Measurements from ENCODE around the gene BLVRB. TPM values are rescaled to one million over a fixed set of nuclear protein-coding genes. Genes with fewer than 3 reads are reported as not detected.

Gene BLVRB
- total RNA-seq, 1 experiment from 2014 or later: 246 TPM

GRCh38 chr19:40474737-40475136 lies 9.2 kb upstream of the BLVRB start:
- ChIA-PET CTCF (no interaction called here), POLR2A (ENCODE audit: unreplicated experiment) (no interaction called here)
- Histone ChIP-seq H3F3A (ENCODE audit: low read length, unreplicated experiment) (no peaks in the 10 kb centered on the region), H3K9ac (ENCODE audit: low read length) (no peak overlapping the region), H3K4me1 (ENCODE audit: insufficient read depth, low read length) (no peaks in the 10 kb centered on the region), H3K4me2 (ENCODE audit: low read length) (no peak overlapping the region), H3K9me3 (ENCODE audit: low read length) (no peaks in the 10 kb centered on the region), H3K4me3 (ENCODE audit: low read length) (no peak overlapping the region), H4K20me1 (ENCODE audit: low read length) (no peaks in the 10 kb centered on the region), H3K9me2 (replicated peaks; ENCODE audit: low read length) (no peaks in the 10 kb centered on the region), H3K36me3 (ENCODE audit: low read depth, low read length) (no peaks in the 10 kb centered on the region), H2AFZ (ENCODE audit: low read length) (no peak overlapping the region), H3K79me2 (ENCODE audit: low read length) (no peaks in the 10 kb centered on the region), H3K27ac (ENCODE audit: low read length) (no peak overlapping the region), H3K27me3 (ENCODE audit: low read length) (no peaks in the 10 kb centered on the region)
- intact Hi-C loops (cut with micrococcal nuclease): no loop called here
- DNase-seq: no peak
- TF ChIP-seq, protein P1, sequence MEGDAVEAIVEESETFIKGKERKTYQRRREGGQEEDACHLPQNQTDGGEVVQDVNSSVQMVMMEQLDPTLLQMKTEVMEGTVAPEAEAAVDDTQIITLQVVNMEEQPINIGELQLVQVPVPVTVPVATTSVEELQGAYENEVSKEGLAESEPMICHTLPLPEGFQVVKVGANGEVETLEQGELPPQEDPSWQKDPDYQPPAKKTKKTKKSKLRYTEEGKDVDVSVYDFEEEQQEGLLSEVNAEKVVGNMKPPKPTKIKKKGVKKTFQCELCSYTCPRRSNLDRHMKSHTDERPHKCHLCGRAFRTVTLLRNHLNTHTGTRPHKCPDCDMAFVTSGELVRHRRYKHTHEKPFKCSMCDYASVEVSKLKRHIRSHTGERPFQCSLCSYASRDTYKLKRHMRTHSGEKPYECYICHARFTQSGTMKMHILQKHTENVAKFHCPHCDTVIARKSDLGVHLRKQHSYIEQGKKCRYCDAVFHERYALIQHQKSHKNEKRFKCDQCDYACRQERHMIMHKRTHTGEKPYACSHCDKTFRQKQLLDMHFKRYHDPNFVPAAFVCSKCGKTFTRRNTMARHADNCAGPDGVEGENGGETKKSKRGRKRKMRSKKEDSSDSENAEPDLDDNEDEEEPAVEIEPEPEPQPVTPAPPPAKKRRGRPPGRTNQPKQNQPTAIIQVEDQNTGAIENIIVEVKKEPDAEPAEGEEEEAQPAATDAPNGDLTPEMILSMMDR (conservative IDR thresholded peaks at IDR 0.05; ENCODE audit: low read depth, low read length): no peak
- no peak for TF ChIP-seq EZH2 (IDR thresholded peaks at IDR 0.05; ENCODE audit: low read length, unreplicated experiment)
- no peak for TF ChIP-seq EZH2phosphoT487 (IDR thresholded peaks at IDR 0.05; ENCODE audit: borderline replicate concordance, low read length)
- no peak for ATAC-seq
- no TSS peak for BruUV-seq (replicated peaks)

DNA sequence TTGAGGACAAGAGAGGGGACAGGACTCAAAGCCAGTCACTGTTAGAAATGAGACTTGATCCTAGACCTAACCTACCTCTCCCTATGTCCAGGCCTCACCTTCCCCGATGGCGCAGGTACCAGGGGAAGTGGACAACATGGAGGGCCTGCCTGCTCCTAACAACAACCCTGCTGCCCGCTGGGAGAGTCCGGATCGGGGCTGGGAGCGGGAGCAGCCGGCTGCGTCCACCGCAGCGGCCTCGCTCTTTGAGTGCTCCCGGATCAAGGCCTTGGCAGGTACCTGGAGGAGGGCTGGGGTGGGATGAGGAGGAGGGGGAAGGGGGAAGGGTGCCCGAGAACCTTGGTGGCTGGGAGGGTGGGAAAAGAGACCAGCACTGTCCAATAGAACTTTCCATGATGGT lies 7.0 kb upstream of the BLVRB start:
- H3K9me3 ChIP-seq (ENCODE audit: low read length): no peaks in the 10 kb centered on the region
- H3K4me1 ChIP-seq (ENCODE audit: insufficient read depth, low read length): no peaks in the 10 kb centered on the region
- no peaks in the 10 kb centered on the region for H3K27me3 ChIP-seq (ENCODE audit: low read length)
- no peaks in the 10 kb centered on the region for H4K20me1 ChIP-seq (ENCODE audit: low read length)
- no peaks in the 10 kb centered on the region for H3F3A ChIP-seq (ENCODE audit: low read length, unreplicated experiment)
- no peak overlapping the region for H3K4me2 ChIP-seq (ENCODE audit: low read length)
- CTCF ChIA-PET: no interaction called here
- no peak overlapping the region for H3K27ac ChIP-seq (ENCODE audit: low read length)
- no peak for ATAC-seq
- TF ChIP-seq EZH2 (IDR thresholded peaks at IDR 0.05; ENCODE audit: low read length, unreplicated experiment) (no peak), EZH2phosphoT487 (IDR thresholded peaks at IDR 0.05; ENCODE audit: borderline replicate concordance, low read length) (no peak)
- TF ChIP-seq, protein P1 (conservative IDR thresholded peaks at IDR 0.05; ENCODE audit: low read depth, low read length): no peak
- no peaks in the 10 kb centered on the region for H3K9me2 ChIP-seq (replicated peaks; ENCODE audit: low read length)
- no peaks in the 10 kb centered on the region for H3K36me3 ChIP-seq (ENCODE audit: low read depth, low read length)
- no TSS peak for BruUV-seq (replicated peaks)
- no peak overlapping the region for H3K4me3 ChIP-seq (ENCODE audit: low read length)
- POLR2A ChIA-PET (ENCODE audit: unreplicated experiment): no interaction called here
- no peak overlapping the region for H3K9ac ChIP-seq (ENCODE audit: low read length)
- intact Hi-C loops (cut with micrococcal nuclease): no loop called here
- no peak overlapping the region for H2AFZ ChIP-seq (ENCODE audit: low read length)
- H3K79me2 ChIP-seq (ENCODE audit: low read length): no peaks in the 10 kb centered on the region
- no peak for DNase-seq

- no peak for TF ChIP-seq EZH2 (IDR thresholded peaks at IDR 0.05; ENCODE audit: low read length, unreplicated experiment)
- TF ChIP-seq EZH2phosphoT487 (IDR thresholded peaks at IDR 0.05; ENCODE audit: borderline replicate concordance, low read length): no peak
- TF ChIP-seq, protein P1 (conservative IDR thresholded peaks at IDR 0.05; ENCODE audit: low read depth, low read length): no peak
- CTCF ChIA-PET: interaction anchor here (0.6 kb wide), 1 partner anchor 128 kb away, joined by 3 read pairs; no protein-coding TSS in a partner anchor
- H3K27ac ChIP-seq (ENCODE audit: low read length): no peak overlapping the region
- H2AFZ ChIP-seq (ENCODE audit: low read length): no peak overlapping the region
- H3K9ac ChIP-seq (ENCODE audit: low read length): no peak overlapping the region
- H3K79me2 ChIP-seq (ENCODE audit: low read length): no peaks in the 10 kb centered on the region
- no peak overlapping the region for H3K4me3 ChIP-seq (ENCODE audit: low read length)
- no peaks in the 10 kb centered on the region for H3K36me3 ChIP-seq (ENCODE audit: low read depth, low read length)
- H3K4me2 ChIP-seq (ENCODE audit: low read length): no peak overlapping the region
- no peak for DNase-seq
- peaks cover 7% of the 10 kb centered on the region for H3K4me1 ChIP-seq (ENCODE audit: insufficient read depth, low read length)
- ATAC-seq: no peak
- POLR2A ChIA-PET (ENCODE audit: unreplicated experiment): no interaction called here
- intact Hi-C loops (cut with micrococcal nuclease): no loop called here
- no peaks in the 10 kb centered on the region for H3K9me2 ChIP-seq (replicated peaks; ENCODE audit: low read length)
- no peaks in the 10 kb centered on the region for H3K27me3 ChIP-seq (ENCODE audit: low read length)
- no peaks in the 10 kb centered on the region for H3F3A ChIP-seq (ENCODE audit: low read length, unreplicated experiment)
- no peaks in the 10 kb centered on the region for H4K20me1 ChIP-seq (ENCODE audit: low read length)
- no peaks in the 10 kb centered on the region for H3K9me3 ChIP-seq (ENCODE audit: low read length)
- no TSS peak for BruUV-seq (replicated peaks)
Observed at GRCh38 chr19:40471111-40471510, 5.6 kb upstream of the BLVRB start.

Measured in PC-3 (cell line).